ENCODE measurements around the gene IGF1R. TPM values are rescaled to one million over a fixed set of nuclear protein-coding genes. Genes with fewer than 3 reads are reported as not detected.
A peak's percentile ranks its signal among the peaks of the same experiment; 100 is the strongest.

IGF1R gene
- total RNA-seq, 2 donors from 2014 or later, result 25.7 to 40.1 TPM

DNA sequence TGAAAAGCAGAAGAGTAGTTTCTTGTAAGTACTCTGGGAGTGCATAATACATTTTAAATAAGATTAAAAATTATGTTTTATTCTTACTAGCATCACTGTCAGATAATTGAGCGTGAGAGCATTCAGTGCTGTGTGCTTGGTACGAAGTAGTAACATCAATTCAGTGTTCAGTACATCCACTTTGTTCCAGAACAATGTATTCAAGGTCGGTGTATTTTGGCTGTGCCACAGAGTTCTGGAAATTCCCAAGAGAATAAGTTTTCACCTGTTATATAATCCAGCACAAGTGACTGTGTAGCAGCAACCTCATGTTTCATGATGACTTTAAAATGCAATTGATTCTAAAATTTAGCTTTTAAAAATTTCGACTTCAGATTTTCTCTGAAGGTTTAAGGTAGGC is 130.6 kb downstream of the IGF1R start:
- Mint-ChIP-seq H3K36me3 (ENCODE audit: insufficient read depth in 2 of 2) (no peaks in the 10 kb centered on the region), H3K4me3 (no peak overlapping the region), H3K9me3 (no peaks in the 10 kb centered on the region), H3K4me1 (ENCODE audit: low read depth) (peaks cover 38% of the 10 kb centered on the region), H3K27me3 (ENCODE audit: low read depth) (peaks cover 5% of the 10 kb centered on the region), H3K27ac (no peak overlapping the region)
- no peak for DNase-seq
- ATAC-seq (replicated peaks in 1 of 2), result no peak

DNA sequence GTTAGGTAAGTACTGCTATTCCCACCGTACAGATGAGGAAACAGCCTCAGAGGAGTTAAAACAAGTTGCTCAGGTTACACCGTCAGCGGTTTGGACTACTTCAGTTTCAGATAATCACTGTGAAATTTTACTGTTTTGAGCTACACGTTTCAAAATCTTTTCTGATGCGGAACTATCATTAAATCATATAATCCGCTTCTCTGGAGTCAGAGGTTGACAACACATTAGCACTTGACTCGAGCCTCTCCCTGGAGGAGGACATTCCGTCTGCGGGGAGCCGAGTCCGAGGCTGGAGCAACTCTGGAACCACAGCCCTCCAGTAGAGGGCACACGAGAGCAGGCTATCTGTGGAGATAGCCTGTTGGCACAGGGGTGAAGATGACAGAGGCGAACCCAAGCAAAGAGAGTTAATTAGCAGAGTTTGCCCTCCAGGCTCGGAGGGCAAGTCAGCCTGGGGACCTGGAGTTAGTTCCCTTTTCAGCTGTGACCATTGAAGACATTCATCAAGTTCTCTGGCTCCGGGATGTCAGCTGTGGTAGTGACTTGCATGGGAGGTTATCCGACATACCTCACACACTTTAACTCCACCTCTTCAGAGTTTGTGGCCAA is 131.2 kb downstream of the IGF1R start:
- Mint-ChIP-seq H3K4me3 (peak overlapping the region in 1 of 2 donors; percentile 51), H3K27ac (no peak overlapping the region), H3K36me3 (ENCODE audit: insufficient read depth in 2 of 2) (no peaks in the 10 kb centered on the region), H3K9me3 (no peaks in the 10 kb centered on the region), H3K4me1 (ENCODE audit: low read depth) (peaks cover 38% of the 10 kb centered on the region), H3K27me3 (ENCODE audit: low read depth) (peaks cover 5% of the 10 kb centered on the region)
- DNase-seq (peak; percentile 75 to 80), ATAC-seq (replicated peaks in 1 of 2) (peak; percentile 80 to 89)

DNA sequence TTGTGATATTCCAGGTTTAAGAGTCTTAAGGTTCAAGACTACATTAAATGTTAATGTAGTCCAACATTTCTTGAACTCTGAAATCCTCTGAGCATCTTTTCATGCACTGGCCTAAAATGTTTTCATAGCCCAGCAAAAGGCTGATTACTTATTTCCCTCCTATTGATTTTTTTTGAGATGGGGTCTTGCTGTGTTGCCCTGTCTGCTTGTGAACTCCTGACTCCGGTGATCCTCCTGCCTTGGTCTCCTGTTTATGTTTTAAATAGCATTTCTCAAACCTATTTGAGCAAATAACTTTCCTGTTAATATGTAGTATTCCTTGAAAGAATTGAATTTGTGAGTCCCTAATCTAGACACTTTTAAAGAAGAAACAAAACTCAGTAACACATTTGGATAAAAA is 133.5 kb downstream of the IGF1R start:
- peaks cover 49% of the 10 kb centered on the region for H3K4me1 Mint-ChIP-seq (ENCODE audit: low read depth)
- DNase-seq, result no peak
- no peak overlapping the region for H3K27ac Mint-ChIP-seq

DNA sequence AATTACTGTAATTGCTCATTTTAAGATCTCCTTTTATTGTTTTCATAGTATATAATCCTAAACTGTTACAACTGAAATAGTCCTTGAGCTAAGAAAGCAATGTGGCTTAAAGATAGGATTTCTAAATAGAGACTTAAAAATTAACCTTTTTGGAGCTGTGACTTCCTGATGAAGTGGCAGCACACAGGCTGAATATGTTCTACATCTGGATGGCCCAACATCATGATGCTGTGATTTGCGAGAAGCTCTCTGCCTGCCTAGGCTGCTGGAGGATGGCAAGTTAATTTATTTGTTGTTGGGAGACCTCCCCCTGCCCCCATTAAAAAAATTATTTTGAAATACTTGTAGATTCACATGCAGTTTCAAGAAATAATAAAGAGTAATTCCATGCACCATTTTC is 134.5 kb downstream of the IGF1R start:
- Mint-ChIP-seq H3K4me1 (ENCODE audit: low read depth) (peaks cover 49% of the 10 kb centered on the region), H3K27ac (no peak overlapping the region), H3K9me3 (no peaks in the 10 kb centered on the region), H3K4me3 (no peak overlapping the region), H3K36me3 (ENCODE audit: insufficient read depth in 2 of 2) (no peaks in the 10 kb centered on the region), H3K27me3 (ENCODE audit: low read depth) (no peaks in the 10 kb centered on the region)
- DNase-seq (no peak), ATAC-seq (replicated peaks in 1 of 2) (no peak)

More for the DNA sequence above, 133.5 kb downstream of the IGF1R start:
- Mint-ChIP-seq H3K4me3 (no peak overlapping the region), H3K9me3 (no peaks in the 10 kb centered on the region), H3K36me3 (ENCODE audit: insufficient read depth in 2 of 2) (no peaks in the 10 kb centered on the region), H3K27me3 (ENCODE audit: low read depth) (peaks cover 5% of the 10 kb centered on the region)
- ATAC-seq (replicated peaks in 1 of 2), result no peak

DNA sequence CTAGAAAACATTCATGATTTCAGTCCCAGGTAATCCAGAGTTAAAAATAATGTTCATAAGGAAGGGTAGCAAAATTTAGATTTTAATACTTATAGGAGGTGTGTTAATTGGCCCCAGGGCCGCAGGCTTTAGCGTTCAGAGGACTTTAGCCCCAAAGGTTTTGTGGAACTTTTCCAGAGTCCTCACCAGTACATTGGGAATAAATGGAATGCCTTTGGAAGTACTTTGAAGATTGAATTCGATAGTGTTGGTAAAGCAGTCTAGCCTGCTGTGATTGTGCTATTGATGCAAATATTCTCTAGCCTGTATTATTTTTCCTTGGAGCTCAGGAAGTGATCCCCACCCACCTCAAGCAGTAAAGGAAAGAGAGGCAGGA is 137.1 kb downstream of the IGF1R start:
- H3K27ac Mint-ChIP-seq, result no peak overlapping the region
- H3K36me3 Mint-ChIP-seq (ENCODE audit: insufficient read depth in 2 of 2), result no peaks in the 10 kb centered on the region
- no peaks in the 10 kb centered on the region for H3K9me3 Mint-ChIP-seq
- ATAC-seq (replicated peaks in 1 of 2), result no peak
- DNase-seq, result no peak
- H3K4me3 Mint-ChIP-seq, result no peak overlapping the region
- no peaks in the 10 kb centered on the region for H3K27me3 Mint-ChIP-seq (ENCODE audit: low read depth)
- peaks cover 51% of the 10 kb centered on the region for H3K4me1 Mint-ChIP-seq (ENCODE audit: low read depth)

DNA sequence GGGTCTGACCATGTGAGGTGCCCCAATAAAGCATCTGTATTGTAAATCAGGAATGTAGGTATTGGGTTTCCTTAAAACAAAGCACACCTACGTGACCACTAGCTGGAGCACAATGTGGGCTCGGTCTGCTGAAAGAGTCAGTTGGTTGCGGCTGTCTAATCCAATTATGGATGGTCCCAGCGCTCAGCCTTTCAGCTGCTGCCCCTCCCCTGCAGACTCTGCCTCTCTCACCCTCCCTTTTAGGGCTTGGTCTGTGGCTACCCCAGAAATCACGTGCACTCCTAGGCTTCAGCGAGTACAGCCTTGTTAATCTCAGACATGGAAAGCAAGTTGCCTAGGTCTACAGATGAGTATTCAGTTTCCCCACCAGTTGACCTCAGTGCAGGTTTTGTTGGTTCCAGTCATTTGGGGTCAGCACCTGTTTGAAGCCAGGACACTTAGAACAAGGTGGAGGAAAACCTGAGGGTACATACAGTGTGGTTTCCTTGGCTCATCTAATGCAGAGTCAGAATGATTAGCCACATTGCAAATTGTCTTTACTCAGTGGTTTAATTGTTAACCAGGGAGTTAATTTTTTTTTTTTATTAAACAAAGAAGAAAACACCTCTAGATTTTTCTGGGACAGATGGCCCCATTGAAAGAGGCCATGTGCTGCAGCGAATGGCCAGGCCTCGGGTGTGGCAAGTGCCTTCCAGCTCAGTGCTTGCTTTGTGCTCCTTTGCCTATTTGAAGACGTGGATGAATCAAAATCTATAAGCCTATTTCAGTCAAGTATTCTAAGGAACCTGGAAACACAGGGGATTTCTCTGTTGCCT is 137.7 kb downstream of the IGF1R start:
- H3K4me1 Mint-ChIP-seq (ENCODE audit: low read depth), result peaks cover 57% of the 10 kb centered on the region
- peak; percentile 14 to 45 for DNase-seq
- no peaks in the 10 kb centered on the region for H3K36me3 Mint-ChIP-seq (ENCODE audit: insufficient read depth in 2 of 2)
- no peak overlapping the region for H3K27ac Mint-ChIP-seq
- no peaks in the 10 kb centered on the region for H3K9me3 Mint-ChIP-seq
- ATAC-seq (replicated peaks in 1 of 2), result peak; percentile 87 to 91
- H3K4me3 Mint-ChIP-seq, result peak overlapping the region in 1 of 2 donors; percentile 54
- no peaks in the 10 kb centered on the region for H3K27me3 Mint-ChIP-seq (ENCODE audit: low read depth)

DNA sequence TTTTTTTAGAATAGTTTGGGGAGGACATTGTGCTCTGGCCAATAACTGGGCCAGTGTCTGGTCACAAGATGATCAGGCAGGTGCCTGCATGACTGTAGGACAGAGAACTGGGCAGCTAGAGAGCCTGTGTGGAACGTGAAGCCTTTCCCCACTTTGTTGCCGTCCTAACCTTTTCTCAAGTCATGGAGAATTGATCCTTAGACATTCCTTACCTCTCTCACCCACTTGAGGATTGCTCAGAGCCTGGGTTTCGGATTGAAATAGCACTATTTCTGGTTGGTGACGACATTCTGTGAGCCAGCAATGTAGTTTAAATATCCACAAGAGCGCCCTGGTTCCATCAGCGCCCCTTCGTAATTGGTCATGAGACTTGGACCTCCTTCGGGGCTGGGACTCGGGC is 138.4 kb downstream of the IGF1R start:
- Mint-ChIP-seq H3K36me3 (ENCODE audit: insufficient read depth in 2 of 2) (no peaks in the 10 kb centered on the region), H3K4me3 (peak overlapping the region in 1 of 2 donors; percentile 54), H3K9me3 (no peaks in the 10 kb centered on the region), H3K27me3 (ENCODE audit: low read depth) (no peaks in the 10 kb centered on the region), H3K4me1 (ENCODE audit: low read depth) (peaks cover 64% of the 10 kb centered on the region), H3K27ac (no peak overlapping the region)
- DNase-seq, result no peak
- ATAC-seq (replicated peaks in 1 of 2), result no peak

DNA sequence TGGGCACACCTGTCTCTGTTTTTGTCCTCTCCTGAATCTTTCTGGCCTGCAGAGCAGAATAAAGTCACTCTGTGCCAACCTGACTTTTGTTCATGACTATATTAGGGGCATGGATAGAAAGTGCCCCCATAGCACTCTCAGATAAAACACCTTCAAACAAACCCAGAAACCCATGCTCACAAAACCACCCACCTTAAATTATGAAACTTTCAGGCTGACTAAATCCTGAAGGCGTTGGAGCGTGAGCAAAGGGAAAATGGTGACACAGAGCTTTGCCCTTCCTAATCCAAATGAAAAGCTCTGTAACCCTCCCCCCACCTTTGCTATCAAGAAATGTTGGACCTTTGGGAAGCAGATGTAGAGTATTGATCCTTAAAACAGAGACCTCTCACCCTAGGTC is 138.9 kb downstream of the IGF1R start:
- DNase-seq, result no peak
- Mint-ChIP-seq H3K4me1 (ENCODE audit: low read depth) (peaks cover 68% of the 10 kb centered on the region), H3K27ac (no peak overlapping the region), H3K36me3 (ENCODE audit: insufficient read depth in 2 of 2) (no peaks in the 10 kb centered on the region), H3K27me3 (ENCODE audit: low read depth) (no peaks in the 10 kb centered on the region), H3K9me3 (no peaks in the 10 kb centered on the region), H3K4me3 (peak overlapping the region; percentile 14 to 36)
- peak in 1 of 2 donors; percentile 42 for ATAC-seq (replicated peaks in 1 of 2)

DNA sequence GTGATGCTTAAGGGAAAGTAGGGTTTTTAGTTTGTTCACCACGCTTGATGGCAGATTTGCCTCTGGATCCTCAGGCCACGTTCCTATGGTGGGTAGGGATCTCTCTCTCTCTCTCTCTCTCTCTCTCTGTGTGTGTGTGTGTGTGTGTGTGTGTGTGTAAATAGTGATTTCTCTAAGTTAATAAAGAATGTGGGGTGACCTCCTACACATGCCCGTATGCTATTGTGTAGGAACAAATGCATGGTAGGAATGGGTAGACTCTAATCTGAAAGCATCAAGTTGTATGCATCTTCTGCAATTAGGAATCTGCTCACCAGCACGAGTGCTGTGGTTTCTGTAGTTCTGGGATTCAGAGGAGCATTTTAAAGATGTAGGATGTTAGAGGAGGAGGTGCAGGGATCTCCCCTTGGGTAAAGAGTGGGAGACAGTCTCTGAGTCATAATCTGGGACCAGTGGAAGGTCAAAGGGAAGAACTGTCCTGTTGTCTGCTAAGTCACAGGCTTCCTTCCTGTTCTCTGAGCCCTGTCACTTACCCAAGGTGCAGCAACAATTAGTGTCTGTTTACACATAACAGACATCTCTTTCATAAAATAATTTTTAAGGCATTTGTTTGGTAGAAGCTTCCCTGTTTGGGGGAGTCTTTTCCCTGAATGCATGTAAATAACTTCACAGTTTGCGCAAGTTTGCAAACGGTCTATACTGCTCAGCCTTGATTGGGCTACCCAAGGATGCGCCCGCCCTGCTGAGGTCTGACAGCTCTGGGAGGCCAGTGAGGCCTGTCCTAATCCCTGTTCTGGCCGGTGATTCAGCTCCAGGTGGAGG is 139.8 kb downstream of the IGF1R start:
- H3K36me3 Mint-ChIP-seq (ENCODE audit: insufficient read depth in 2 of 2), result no peaks in the 10 kb centered on the region
- no peak overlapping the region for H3K27ac Mint-ChIP-seq
- H3K27me3 Mint-ChIP-seq (ENCODE audit: low read depth), result no peaks in the 10 kb centered on the region
- peaks cover 73% of the 10 kb centered on the region for H3K4me1 Mint-ChIP-seq (ENCODE audit: low read depth)
- no peaks in the 10 kb centered on the region for H3K9me3 Mint-ChIP-seq
- H3K4me3 Mint-ChIP-seq, result peak overlapping the region in 1 of 2 donors; percentile 14
- DNase-seq (no peak), ATAC-seq (replicated peaks in 1 of 2) (no peak)

DNA sequence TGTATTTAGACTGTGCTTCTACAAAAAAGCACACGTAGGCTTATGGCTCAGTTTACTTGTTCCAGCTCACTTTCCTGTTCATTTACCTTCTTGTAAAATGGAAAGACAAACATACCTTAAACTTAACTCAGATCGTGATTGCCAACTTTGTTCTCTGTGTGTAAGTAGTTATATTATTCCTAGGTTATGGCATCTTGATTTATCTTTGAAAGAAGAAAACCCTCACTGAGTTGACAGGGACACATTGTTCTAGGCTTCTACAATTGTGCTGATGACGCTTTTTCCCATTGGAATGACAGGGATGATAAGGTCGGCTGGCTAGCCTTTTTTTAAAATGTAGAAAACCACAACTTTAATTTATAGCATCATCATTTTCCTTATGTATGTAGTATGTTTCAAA is 140.7 kb downstream of the IGF1R start:
- Mint-ChIP-seq H3K27ac (peak overlapping the region; percentile 6), H3K4me3 (no peak overlapping the region), H3K9me3 (no peaks in the 10 kb centered on the region), H3K4me1 (ENCODE audit: low read depth) (peaks cover 72% of the 10 kb centered on the region), H3K36me3 (ENCODE audit: insufficient read depth in 2 of 2) (no peaks in the 10 kb centered on the region), H3K27me3 (ENCODE audit: low read depth) (no peaks in the 10 kb centered on the region)
- DNase-seq (no peak), ATAC-seq (replicated peaks in 1 of 2) (no peak)

DNA sequence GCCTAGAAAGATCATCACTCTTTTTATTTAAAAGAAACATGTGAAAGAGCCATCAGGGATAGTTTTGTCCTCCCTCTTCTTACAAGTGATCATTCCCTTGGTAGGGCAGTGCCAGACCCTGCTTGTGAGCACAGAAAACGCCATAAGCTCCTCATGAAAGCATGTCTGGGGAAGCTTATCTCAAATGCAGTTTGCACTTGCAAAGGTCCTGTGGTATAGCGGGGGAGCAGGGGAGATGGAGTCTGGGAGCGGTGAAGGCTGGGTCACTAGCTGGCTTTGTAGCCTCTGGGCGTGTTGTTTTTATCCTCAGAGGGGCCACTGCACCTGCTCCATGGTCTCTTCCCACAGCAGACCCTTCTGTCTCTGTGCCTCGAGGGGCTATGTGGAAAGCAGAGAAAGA is 141.9 kb downstream of the IGF1R start:
- Mint-ChIP-seq H3K27ac (no peak overlapping the region), H3K4me1 (ENCODE audit: low read depth) (peaks cover 69% of the 10 kb centered on the region), H3K36me3 (ENCODE audit: insufficient read depth in 2 of 2) (no peaks in the 10 kb centered on the region), H3K9me3 (no peaks in the 10 kb centered on the region), H3K4me3 (no peak overlapping the region), H3K27me3 (ENCODE audit: low read depth) (no peaks in the 10 kb centered on the region)
- DNase-seq (no peak), ATAC-seq (replicated peaks in 1 of 2) (no peak)

DNA sequence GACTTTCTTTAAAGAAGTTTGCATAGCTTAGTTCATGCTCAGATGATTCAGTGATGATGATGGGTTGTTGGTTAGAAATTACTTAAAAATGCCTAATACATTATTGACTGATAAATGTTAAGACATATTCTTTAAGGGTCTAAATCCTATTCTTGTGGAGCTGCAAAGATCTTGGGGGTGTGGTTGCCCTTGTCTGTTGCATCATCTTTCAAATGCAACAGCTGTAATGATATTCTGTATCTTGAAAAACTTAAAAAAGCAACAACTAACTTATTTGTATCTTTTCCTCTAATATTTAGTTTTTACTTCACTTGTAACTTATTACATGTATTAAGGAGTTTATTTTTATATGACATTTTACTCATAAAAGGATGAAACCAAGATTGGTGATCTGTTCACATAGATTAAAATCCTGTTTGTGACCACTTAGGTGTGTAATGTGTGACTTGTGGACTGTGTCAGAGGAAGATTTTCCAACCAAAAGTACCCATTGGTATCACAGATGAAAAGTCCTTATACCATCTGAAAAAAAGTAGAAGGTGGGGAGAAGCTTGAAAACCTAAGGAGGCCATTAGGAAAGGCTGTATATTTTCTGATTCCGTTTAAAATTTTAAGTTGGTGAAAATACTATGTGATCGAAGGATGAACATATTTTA is 142.8 kb downstream of the IGF1R start:
- Mint-ChIP-seq H3K36me3 (ENCODE audit: insufficient read depth in 2 of 2) (no peaks in the 10 kb centered on the region), H3K27me3 (ENCODE audit: low read depth) (no peaks in the 10 kb centered on the region), H3K4me3 (no peak overlapping the region), H3K9me3 (no peaks in the 10 kb centered on the region), H3K27ac (no peak overlapping the region), H3K4me1 (ENCODE audit: low read depth) (peaks cover 67% of the 10 kb centered on the region)
- ATAC-seq (replicated peaks in 1 of 2) (no peak), DNase-seq (no peak)

DNA sequence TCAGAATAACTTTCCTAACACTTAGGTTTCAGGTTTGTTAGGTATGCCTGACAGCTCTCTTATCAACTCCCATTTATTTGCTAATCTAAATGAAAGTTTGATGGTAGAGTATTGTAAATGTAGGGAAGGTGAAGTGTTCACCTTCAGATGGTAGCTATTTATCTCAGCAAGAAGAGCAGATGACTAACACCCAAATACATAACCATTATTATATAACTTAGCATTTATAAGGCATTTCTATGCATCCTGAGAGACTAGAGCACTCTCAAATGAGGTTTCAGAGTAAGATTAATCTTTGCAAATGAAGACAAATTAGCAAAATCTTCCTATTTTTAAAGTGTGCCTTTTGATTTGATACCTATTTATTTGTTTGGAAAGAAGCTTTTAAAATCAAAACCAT is 143.8 kb downstream of the IGF1R start:
- Mint-ChIP-seq H3K27me3 (ENCODE audit: low read depth) (no peaks in the 10 kb centered on the region), H3K9me3 (no peaks in the 10 kb centered on the region), H3K36me3 (ENCODE audit: insufficient read depth in 2 of 2) (no peaks in the 10 kb centered on the region), H3K4me3 (no peak overlapping the region), H3K4me1 (ENCODE audit: low read depth) (peaks cover 57% of the 10 kb centered on the region), H3K27ac (no peak overlapping the region)
- ATAC-seq (replicated peaks in 1 of 2), result no peak
- DNase-seq, result no peak

Data from activated T-cell treated with anti-CD3 and anti-CD28 coated beads, Interleukin-2, amount 50 U/mL, for 72 hours (primary cell).